Endothelial cell of umbilical vein (primary cell): ENCODE results near the gene POPDC3. TPM values are rescaled to one million over a fixed set of nuclear protein-coding genes. Genes with fewer than 3 reads are reported as not detected.
A peak's percentile ranks its signal among the peaks of the same experiment; 100 is the strongest.

Source experiments
- BruUV-seq: library from RNA; stranded (reverse); fragments of 400-500 nt; replicated peaks from 2 replicates; lab custom pipeline; 2021; lab: Mats Ljungman, UMichigan
- CTCF ChIA-PET: fragments of 300-600, 350-600 bp; sonication (Branson Sonifier 250); formaldehyde crosslinking; loops from one replicate; lab custom pipeline; 2021; ENCODE audit warnings: antibody characterized with exemption, inconsistent platforms; lab: Charles Lee
- POLR2A ChIA-PET: fragments of 300-600, 350-600 bp; sonication (Branson Sonifier 250); formaldehyde crosslinking; loops from one replicate; lab custom pipeline; 2021; ENCODE audit warnings: antibody characterized with exemption, inconsistent platforms; lab: Charles Lee
- DNase-seq: peaks from one replicate; pipeline ENCODE4 v3.0.0-alpha.2; 2011; ENCODE audit warnings: low read depth, low spot score
- FAIRE-seq: peaks from 2 replicates; lab custom pipeline; 2011; peaks lifted over from hg19 to GRCh38; lab: Jason Lieb, UNC
- H2AFZ ChIP-seq: 2 replicates; pipeline ENCODE4 v1.6.0; 2012; ENCODE audit warnings: low read depth, low read length, control low read depth, inconsistent platforms
- H3K27ac ChIP-seq: 2 replicates; pipeline ENCODE4 v1.5.1; 2011; ENCODE audit warnings: low read depth, mild to moderate bottlenecking, control low read depth, low read length, moderate library complexity; ENCODE audit not compliant: insufficient read depth
- H3K27me3 ChIP-seq, 2 experiments: 2 replicates each; pipeline versions ENCODE4 v1.6.0 to v1.6.1; 2011; ENCODE audit warnings: low read length in 2 of 2, mixed read lengths in 1 of 2; ENCODE audit not compliant: control insufficient read depth in 2 of 2, insufficient read depth in 2 of 2
- H3K36me3 ChIP-seq, 2 experiments: 2 replicates in 1 of 2; 3 replicates in 1 of 2; pipeline ENCODE4 v1.5.1; 2011; ENCODE audit warnings: low read length in 2 of 2, mild to moderate bottlenecking in 1 of 2, moderate library complexity in 1 of 2; ENCODE audit not compliant: control insufficient read depth in 2 of 2, insufficient read depth in 2 of 2; ENCODE audit errors: extremely low read depth in 1 of 2
- H3K4me1 ChIP-seq: 3 replicates; pipeline ENCODE4 v1.5.1; 2011; ENCODE audit warnings: mild to moderate bottlenecking, low read length; ENCODE audit not compliant: control insufficient read depth, insufficient read depth; ENCODE audit errors: extremely low read depth
- H3K4me2 ChIP-seq: 2 replicates; pipeline ENCODE4 v1.6.1; 2011; ENCODE audit warnings: low read length, control low read depth, mixed read lengths; ENCODE audit not compliant: insufficient read depth
- H3K4me3 ChIP-seq, 3 experiments: fragments of 200-600 bp in 1 of 3; sonication (generic), shearing (Covaris generic) in 1 of 3; replicated peaks in 1 of 3; 2 replicates each; pipeline ENCODE4 v1.5.1; 2011 to 2016; ENCODE audit warnings: control low read depth in 3 of 3, low read length in 3 of 3, mild to moderate bottlenecking in 2 of 3, inconsistent platforms in 1 of 3, low read depth in 1 of 3, moderate library complexity in 1 of 3; ENCODE audit not compliant: insufficient read depth in 1 of 3
- H3K79me2 ChIP-seq: 2 replicates; pipeline ENCODE4 v1.6.0; 2012; ENCODE audit warnings: low read length, inconsistent platforms; ENCODE audit not compliant: control insufficient read depth, insufficient read depth
- H3K9ac ChIP-seq: replicated peaks from 2 replicates; pipeline ENCODE3; 2011; ENCODE audit warnings: low read length, control low read depth; ENCODE audit not compliant: insufficient read depth; ENCODE audit errors: extremely low read depth
- H3K9me1 ChIP-seq: replicated peaks from 3 replicates; pipeline ENCODE4 v1.6.0; 2011; ENCODE audit warnings: mild to moderate bottlenecking, low read length; ENCODE audit not compliant: control insufficient read depth, insufficient read depth; ENCODE audit errors: extremely low read depth
- H3K9me3 ChIP-seq: replicated peaks from 2 replicates; pipeline ENCODE4 v1.5.1; 2012; ENCODE audit warnings: low read length, inconsistent platforms; ENCODE audit not compliant: control insufficient read depth, insufficient read depth
- H4K20me1 ChIP-seq: replicated peaks from 2 replicates; pipeline ENCODE3; 2011; ENCODE audit warnings: mild to moderate bottlenecking, low read length; ENCODE audit not compliant: control insufficient read depth, insufficient read depth; ENCODE audit errors: extremely low read depth
- CTCF ChIP-seq, 2 donors: IDR thresholded peaks; 1 replicate in 1 of 2; 2 replicates in 1 of 2; pipeline ENCODE4 v1.5.1; 2011; ENCODE audit warnings: low read length in 2 of 2, mild to moderate bottlenecking in 2 of 2, moderate library complexity in 2 of 2, control low read depth in 1 of 2, inconsistent platforms in 1 of 2, low read depth in 1 of 2; ENCODE audit not compliant: insufficient read depth in 1 of 2; ENCODE audit errors: extremely low read depth in 1 of 2
- EZH2 ChIP-seq: IDR thresholded peaks from 2 replicates; pipeline ENCODE4 v1.6.1; 2012; ENCODE audit warnings: borderline replicate concordance, low read depth, mild to moderate bottlenecking, moderate library complexity, low read length, inconsistent platforms; ENCODE audit not compliant: severe bottlenecking
- FOS ChIP-seq: IDR thresholded peaks from 2 replicates; pipeline ENCODE4 v1.6.1; 2011; ENCODE audit warnings: mild to moderate bottlenecking, low read length, moderate library complexity, borderline replicate concordance; ENCODE audit not compliant: insufficient read depth
- GATA2 ChIP-seq: IDR thresholded peaks from 2 replicates; pipeline ENCODE4 v1.7.0; 2011; ENCODE audit warnings: low read depth, mild to moderate bottlenecking, moderate library complexity, mixed read lengths, low read length; ENCODE audit not compliant: insufficient read length, insufficient read depth
- JUN ChIP-seq: IDR thresholded peaks from 2 replicates; pipeline ENCODE4 v1.6.1; 2011; ENCODE audit warnings: borderline replicate concordance, low read depth; ENCODE audit not compliant: insufficient read length, insufficient read depth
- MAX ChIP-seq: IDR thresholded peaks from 2 replicates; pipeline ENCODE4 v1.6.1; 2011; ENCODE audit not compliant: insufficient read depth, insufficient read length
- MYC ChIP-seq: IDR thresholded peaks from one replicate; pipeline ENCODE4 v1.6.1; 2011; ENCODE audit warnings: mild to moderate bottlenecking, low read depth, low read length
- POLR2A ChIP-seq: IDR thresholded peaks from 2 replicates; pipeline ENCODE4 v1.6.1; 2012; ENCODE audit warnings: low read depth, mild to moderate bottlenecking, control low read depth, low read length
- POLR2AphosphoS5 ChIP-seq: IDR thresholded peaks from 2 replicates; pipeline ENCODE4 v1.6.1; 2012; ENCODE audit warnings: low read depth, mild to moderate bottlenecking, control low read depth, low read length, moderate library complexity; ENCODE audit not compliant: insufficient read depth
- dilution Hi-C: fragments of 300-500 bp; cut with MboI; formaldehyde crosslinking; loops from one replicate; pipeline ENCODE4 v1.15.0; 2019; ENCODE audit warnings: low sequenced_read_pairs; ENCODE audit not compliant: extremely low pct_ligation_motif_present
- intact Hi-C: fragments of 100-400 bp; cut with micrococcal nuclease; formaldehyde crosslinking; loops from one replicate; pipeline ENCODE4 v1.10.0; 2022
- polyA plus RNA-seq, 4 experiments: library from polyadenylated mRNA; depleted of rRNA in 3 of 4; stranded (reverse) in 3 of 4; unstranded in 1 of 4; fragments of >200 nt; gene quantifications; 2 replicates each; pipeline versions ENCODE4 v1.2.1 to v1.2.3, GENCODE V29; 2011 to 2012; ENCODE audit warnings: missing spikeins in 1 of 4
- total RNA-seq: library from RNA; stranded (reverse); gene quantifications from 2 replicates; pipeline ENCODE4 v1.2.3, GENCODE V29; 2021

Gene POPDC3
- total and polyA plus RNA-seq, 2 donors (not counting 3 experiments of a cell fraction or from before 2014, with no cell fraction given): 1.6 to 1.7 TPM

GRCh38 chr6:105192707-105193465, 13.1 kb upstream of the POPDC3 start:
- no peak overlapping the region for H3K9ac ChIP-seq
- dilution Hi-C loops (no loop called here), intact Hi-C loops (no loop called here)
- H3K4me1 ChIP-seq: peaks cover 22% of the 10 kb centered on the region
- H4K20me1 ChIP-seq: no peaks in the 10 kb centered on the region
- CTCF ChIA-PET: no interaction called here
- no peak overlapping the region for H3K27ac ChIP-seq
- H3K27me3 ChIP-seq: no peaks in the 10 kb centered on the region
- BruUV-seq: no TSS peak
- no peaks in the 10 kb centered on the region for H3K9me1 ChIP-seq
- no peak overlapping the region for H2AFZ ChIP-seq
- H3K4me3 ChIP-seq: no peak overlapping the region
- H3K9me3 ChIP-seq: no peaks in the 10 kb centered on the region
- H3K4me2 ChIP-seq: no peak overlapping the region
- POLR2A ChIA-PET: no interaction called here
- TF ChIP-seq FOS (peak; percentile 52), POLR2A (no peak)
- H3K79me2 ChIP-seq: no peaks in the 10 kb centered on the region
- H3K36me3 ChIP-seq: no peaks in the 10 kb centered on the region
- no peak for DNase-seq
- no peak for FAIRE-seq

GRCh38 chr6:105191351-105191750, 11.5 kb upstream of the POPDC3 start:
- peaks cover 22% of the 10 kb centered on the region for H3K4me1 ChIP-seq
- FAIRE-seq (peak; percentile 37), DNase-seq (peak; percentile 46)
- dilution Hi-C loops (no loop called here), intact Hi-C loops (no loop called here)
- no peaks in the 10 kb centered on the region for H3K79me2 ChIP-seq
- BruUV-seq: no TSS peak
- no peaks in the 10 kb centered on the region for H3K36me3 ChIP-seq
- H4K20me1 ChIP-seq: no peaks in the 10 kb centered on the region
- H3K9ac ChIP-seq: no peak overlapping the region
- H3K4me2 ChIP-seq: peak overlapping the region; percentile 23
- H3K4me3 ChIP-seq: no peak overlapping the region
- H3K27me3 ChIP-seq: no peaks in the 10 kb centered on the region
- TF ChIP-seq POLR2AphosphoS5 (no peak), EZH2 (no peak), CTCF (IDR thresholded peaks at IDR 0.05; ENCODE audit: extremely low read depth in 1 of 2, insufficient read depth in 1 of 2, low read depth in 1 of 2, low read length in 2 of 2) (no peak), JUN (peak; percentile 29), MYC (no peak), POLR2A (no peak), MAX (no peak), FOS (peak; percentile 80), GATA2 (no peak)
- ChIA-PET POLR2A (no interaction called here), CTCF (interaction anchor here (0.8 to 1.7 kb wide), 2 partner anchors 19 to 103 kb away, joined by 3 to 5 read pairs; no protein-coding TSS in a partner anchor)
- H2AFZ ChIP-seq: no peak overlapping the region
- H3K9me1 ChIP-seq: no peaks in the 10 kb centered on the region
- no peak overlapping the region for H3K27ac ChIP-seq
- H3K9me3 ChIP-seq: no peaks in the 10 kb centered on the region
